Measurements from ENCODE around the gene CRYBG1. TPM values are rescaled to one million over a fixed set of nuclear protein-coding genes. Genes with fewer than 3 reads are reported as not detected.

Gene CRYBG1
- total RNA-seq, 1 experiment from 2014 or later: 10.7 TPM

- H3K79me2 ChIP-seq (ENCODE audit: insufficient read depth, low read length): no peaks in the 10 kb centered on the region
- H3K36me3 ChIP-seq (ENCODE audit: control insufficient read depth in 1 of 2, insufficient read depth in 2 of 2, low read length in 2 of 2): no peaks in the 10 kb centered on the region
- no peaks in the 10 kb centered on the region for H4K20me1 ChIP-seq (ENCODE audit: insufficient read depth)
- CTCF ChIA-PET: no interaction called here
- intact Hi-C loops (cut with micrococcal nuclease): no loop called here
- TSS peak; percentile 17 for BruUV-seq (replicated peaks)
- ATAC-seq (no peak), DNase-seq (ENCODE audit: low read depth, low spot score) (no peak)
- H3K27me3 ChIP-seq (ENCODE audit: insufficient read depth, low read length): no peaks in the 10 kb centered on the region
- POLR2A ChIA-PET: no interaction called here
- peaks cover 15 to 40% of the 10 kb centered on the region in 2 experiments for H3K4me1 ChIP-seq (ENCODE audit: control insufficient read depth in 1 of 2, insufficient read depth in 2 of 2, low read length in 2 of 2)
- no peak overlapping the region for H3K4me2 ChIP-seq (ENCODE audit: low read length)
- no peaks in the 10 kb centered on the region for H3K9me2 ChIP-seq (ENCODE audit: insufficient read depth)
- H3K9me3 ChIP-seq (ENCODE audit: control insufficient read depth in 1 of 2, insufficient read depth in 1 of 2, low read depth in 1 of 2, low read length in 2 of 2): no peaks in the 10 kb centered on the region
- RAD21 ChIA-PET (ENCODE audit: low non-redundant PET in 1 of 2, low total read pairs in 2 of 2, uncharacterized antibody in 2 of 2, unreplicated experiment in 2 of 2): no interaction called here
- H2AFZ ChIP-seq (ENCODE audit: low read depth, low read length, poor library complexity, severe bottlenecking): no peak overlapping the region
- TF ChIP-seq CTCF (IDR thresholded peaks at IDR 0.05 in 2 of 3, conservative IDR thresholded peaks at IDR 0.05 in 1 of 3; ENCODE audit: borderline replicate concordance in 1 of 3, insufficient read depth in 1 of 3, low read depth in 2 of 3, low read length in 2 of 3): no peak
- TF ChIP-seq POLR2AphosphoS5 (IDR thresholded peaks at IDR 0.05; ENCODE audit: low read depth, low read length): no peak
- no peak for TF ChIP-seq EZH2 (IDR thresholded peaks at IDR 0.05)
- no peak for TF ChIP-seq YY1 (IDR thresholded peaks at IDR 0.05; ENCODE audit: extremely low read depth, insufficient replicate concordance, low read depth, low read length)
- no peak for TF ChIP-seq POLR2A (IDR thresholded peaks at IDR 0.05; ENCODE audit: borderline replicate concordance, extremely low read depth, insufficient read depth, insufficient read length)
- TF ChIP-seq ZBTB33 (IDR thresholded peaks at IDR 0.05; ENCODE audit: extremely low read depth, insufficient replicate concordance, low read length): no peak
- no peak for TF ChIP-seq CBX3 (IDR thresholded peaks at IDR 0.05; ENCODE audit: low read depth)
- TF ChIP-seq ZFX (IDR thresholded peaks at IDR 0.05): no peak
- no peak for TF ChIP-seq EGR1 (IDR thresholded peaks at IDR 0.05; ENCODE audit: low read depth)
- TF ChIP-seq TCF7L2 (IDR thresholded peaks at IDR 0.05; ENCODE audit: borderline replicate concordance, extremely low read depth, insufficient read depth, insufficient read length): no peak
- no peak for TF ChIP-seq ELF1 (IDR thresholded peaks at IDR 0.05; ENCODE audit: borderline replicate concordance, low read depth)
- TF ChIP-seq SP1 (IDR thresholded peaks at IDR 0.05; ENCODE audit: low read depth): no peak
- TF ChIP-seq RAD21 (IDR thresholded peaks at IDR 0.05; ENCODE audit: low read depth): no peak
- TF ChIP-seq EZH2phosphoT487 (IDR thresholded peaks at IDR 0.05; ENCODE audit: borderline replicate concordance): no peak
- TF ChIP-seq MAX (IDR thresholded peaks at IDR 0.05): no peak
- no peak for TF ChIP-seq JUND (IDR thresholded peaks at IDR 0.05)
- no peak for TF ChIP-seq REST (IDR thresholded peaks at IDR 0.05; ENCODE audit: low read depth)
- TF ChIP-seq ZNF274 (IDR thresholded peaks at IDR 0.05; ENCODE audit: low read depth, low read length): no peak
- H3K4me3 ChIP-seq (replicated peaks in 1 of 2; ENCODE audit: low read depth in 1 of 2, low read length in 2 of 2): no peak overlapping the region
- H3K27ac ChIP-seq (ENCODE audit: low read depth, low read length): no peak overlapping the region
- no peak overlapping the region for H3K9ac ChIP-seq (ENCODE audit: low read length)
These were observed 154.0 kb downstream of the CRYBG1 start for GRCh38 chr6:106514583-106514885.

All from HCT116 (cell line).